HL-60 (cell line): ENCODE measurements around the gene IRF6.

Experiments
- POLR2AphosphoS5 ChIP-seq: IDR thresholded peaks from 2 replicates; pipeline ENCODE4 v1.6.1; 2012; ENCODE audit warnings: low read depth
- SPI1 ChIP-seq: IDR thresholded peaks from 2 replicates; pipeline ENCODE4 v1.6.1; 2012; ENCODE audit warnings: low read depth, mild to moderate bottlenecking, borderline replicate concordance
- TF ChIP-seq, protein P1 (sequence below): IDR thresholded peaks from one replicate; pipeline ENCODE4 v1.5.1; 2011; ENCODE audit warnings: low read length, control low read depth, inconsistent platforms; ENCODE audit not compliant: insufficient read depth
- TF ChIP-seq, protein P2 (sequence below): IDR thresholded peaks from 2 replicates; pipeline ENCODE4 v1.6.1; 2012; ENCODE audit warnings: low read depth; ENCODE audit not compliant: insufficient replicate concordance

DNA sequence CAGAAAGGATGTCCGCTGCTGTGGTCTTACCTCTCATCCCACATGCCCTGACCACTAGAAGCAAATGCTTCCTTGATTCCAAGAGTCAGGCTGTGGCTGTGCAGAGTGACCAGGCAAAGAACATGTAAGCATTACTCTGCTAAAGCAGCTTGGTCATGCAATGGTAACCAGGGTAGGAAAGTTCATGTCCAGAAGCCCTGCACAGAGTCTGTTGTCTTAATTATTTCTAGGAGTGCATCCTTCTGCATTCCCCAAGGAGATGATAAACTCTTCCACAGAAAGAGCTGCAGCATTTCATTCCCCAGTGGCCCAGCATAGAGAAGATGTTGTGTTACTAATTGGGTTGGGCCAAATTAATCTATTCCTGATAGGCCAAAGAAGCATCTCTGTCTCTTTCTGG is 11.7 kb upstream of the IRF6 start:
- TF ChIP-seq, protein P1, sequence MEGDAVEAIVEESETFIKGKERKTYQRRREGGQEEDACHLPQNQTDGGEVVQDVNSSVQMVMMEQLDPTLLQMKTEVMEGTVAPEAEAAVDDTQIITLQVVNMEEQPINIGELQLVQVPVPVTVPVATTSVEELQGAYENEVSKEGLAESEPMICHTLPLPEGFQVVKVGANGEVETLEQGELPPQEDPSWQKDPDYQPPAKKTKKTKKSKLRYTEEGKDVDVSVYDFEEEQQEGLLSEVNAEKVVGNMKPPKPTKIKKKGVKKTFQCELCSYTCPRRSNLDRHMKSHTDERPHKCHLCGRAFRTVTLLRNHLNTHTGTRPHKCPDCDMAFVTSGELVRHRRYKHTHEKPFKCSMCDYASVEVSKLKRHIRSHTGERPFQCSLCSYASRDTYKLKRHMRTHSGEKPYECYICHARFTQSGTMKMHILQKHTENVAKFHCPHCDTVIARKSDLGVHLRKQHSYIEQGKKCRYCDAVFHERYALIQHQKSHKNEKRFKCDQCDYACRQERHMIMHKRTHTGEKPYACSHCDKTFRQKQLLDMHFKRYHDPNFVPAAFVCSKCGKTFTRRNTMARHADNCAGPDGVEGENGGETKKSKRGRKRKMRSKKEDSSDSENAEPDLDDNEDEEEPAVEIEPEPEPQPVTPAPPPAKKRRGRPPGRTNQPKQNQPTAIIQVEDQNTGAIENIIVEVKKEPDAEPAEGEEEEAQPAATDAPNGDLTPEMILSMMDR, result no peak
- no peak for TF ChIP-seq POLR2AphosphoS5
- no peak for TF ChIP-seq SPI1
- TF ChIP-seq, protein P2, sequence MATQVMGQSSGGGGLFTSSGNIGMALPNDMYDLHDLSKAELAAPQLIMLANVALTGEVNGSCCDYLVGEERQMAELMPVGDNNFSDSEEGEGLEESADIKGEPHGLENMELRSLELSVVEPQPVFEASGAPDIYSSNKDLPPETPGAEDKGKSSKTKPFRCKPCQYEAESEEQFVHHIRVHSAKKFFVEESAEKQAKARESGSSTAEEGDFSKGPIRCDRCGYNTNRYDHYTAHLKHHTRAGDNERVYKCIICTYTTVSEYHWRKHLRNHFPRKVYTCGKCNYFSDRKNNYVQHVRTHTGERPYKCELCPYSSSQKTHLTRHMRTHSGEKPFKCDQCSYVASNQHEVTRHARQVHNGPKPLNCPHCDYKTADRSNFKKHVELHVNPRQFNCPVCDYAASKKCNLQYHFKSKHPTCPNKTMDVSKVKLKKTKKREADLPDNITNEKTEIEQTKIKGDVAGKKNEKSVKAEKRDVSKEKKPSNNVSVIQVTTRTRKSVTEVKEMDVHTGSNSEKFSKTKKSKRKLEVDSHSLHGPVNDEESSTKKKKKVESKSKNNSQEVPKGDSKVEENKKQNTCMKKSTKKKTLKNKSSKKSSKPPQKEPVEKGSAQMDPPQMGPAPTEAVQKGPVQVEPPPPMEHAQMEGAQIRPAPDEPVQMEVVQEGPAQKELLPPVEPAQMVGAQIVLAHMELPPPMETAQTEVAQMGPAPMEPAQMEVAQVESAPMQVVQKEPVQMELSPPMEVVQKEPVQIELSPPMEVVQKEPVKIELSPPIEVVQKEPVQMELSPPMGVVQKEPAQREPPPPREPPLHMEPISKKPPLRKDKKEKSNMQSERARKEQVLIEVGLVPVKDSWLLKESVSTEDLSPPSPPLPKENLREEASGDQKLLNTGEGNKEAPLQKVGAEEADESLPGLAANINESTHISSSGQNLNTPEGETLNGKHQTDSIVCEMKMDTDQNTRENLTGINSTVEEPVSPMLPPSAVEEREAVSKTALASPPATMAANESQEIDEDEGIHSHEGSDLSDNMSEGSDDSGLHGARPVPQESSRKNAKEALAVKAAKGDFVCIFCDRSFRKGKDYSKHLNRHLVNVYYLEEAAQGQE, result no peak
